ENCODE results near the gene NYAP2. TPM values are rescaled to one million over a fixed set of nuclear protein-coding genes. Genes with fewer than 3 reads are reported as not detected.

NYAP2 gene
- total and polyA plus RNA-seq, 10 of the 15 experiments (the other 5 are each of a cell fraction or from before 2014, with no cell fraction given) = 0.03 TPM; not detected in 9

- TF ChIP-seq ZBTB33 (IDR thresholded peaks at IDR 0.05) = no peak
- no peak for TF ChIP-seq SREBF2 (IDR thresholded peaks at IDR 0.05; ENCODE audit: low read length)
- TF ChIP-seq PBX3 (IDR thresholded peaks at IDR 0.05; ENCODE audit: insufficient replicate concordance, low read depth, low read length) = no peak
- no peak for TF ChIP-seq SUZ12 (IDR thresholded peaks at IDR 0.05; ENCODE audit: unreplicated experiment)
- TF ChIP-seq ZZZ3 (IDR thresholded peaks at IDR 0.05; ENCODE audit: control insufficient read depth, insufficient read length, low read depth) = no peak
- no peak for TF ChIP-seq MXI1 (IDR thresholded peaks at IDR 0.05; ENCODE audit: low read depth, low read length)
- no peak for TF ChIP-seq BACH1 (IDR thresholded peaks at IDR 0.05; ENCODE audit: borderline replicate concordance)
- TF ChIP-seq SMARCA5 (IDR thresholded peaks at IDR 0.05) = no peak
- no peak for TF ChIP-seq WRNIP1 (IDR thresholded peaks at IDR 0.05; ENCODE audit: borderline replicate concordance, low read depth, low read length)
Measured at GRCh38 chr2:225532096-225532495, 132.6 kb downstream of the NYAP2 start (continued).

DNA sequence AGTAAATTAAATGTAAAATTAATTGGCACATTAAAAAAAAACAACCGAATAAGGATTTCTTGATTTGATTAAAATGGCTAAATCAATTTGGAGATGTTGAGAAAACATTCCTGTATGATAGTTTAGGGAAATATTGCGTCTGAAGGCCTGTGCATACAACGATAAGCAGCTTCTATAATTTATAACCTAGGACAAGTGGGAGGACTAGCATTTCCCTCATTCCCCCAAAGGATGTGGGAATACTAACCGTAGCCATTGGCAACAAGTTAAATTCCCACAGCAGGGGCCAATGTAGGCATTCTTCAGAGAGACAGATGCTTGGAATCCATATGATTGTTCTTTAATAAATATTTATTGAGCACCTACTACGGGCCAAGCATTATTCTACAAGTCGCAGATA is 134.5 kb downstream of the NYAP2 start:
- ChIA-PET RAD21 (ENCODE audit: unreplicated experiment) (no interaction called here), CTCF (no interaction called here), SMC1A (ENCODE audit: uncharacterized antibody, unreplicated experiment) (no interaction called here), POLR2A (no interaction called here)
- H3K4me1 ChIP-seq (ENCODE audit: control insufficient read depth, insufficient read depth, low read length) = no peaks in the 10 kb centered on the region
- H4K20me1 ChIP-seq (ENCODE audit: control insufficient read depth, insufficient read depth) = no peaks in the 10 kb centered on the region
- no peaks in the 10 kb centered on the region for H3K79me2 ChIP-seq (ENCODE audit: control insufficient read depth, insufficient read depth, low read length)
- no peak overlapping the region for H3K27ac ChIP-seq (ENCODE audit: control insufficient read depth, insufficient read depth)
- H3K9me3 ChIP-seq (replicated peaks; ENCODE audit: control insufficient read depth, insufficient read depth, low read length) = no peaks in the 10 kb centered on the region
- no TSS peak for BruUV-seq (replicated peaks)
- ATAC-seq (no peak), FAIRE-seq (no peak), DNase-seq (ENCODE audit: low read depth, low spot score) (no peak)
- H3K4me2 ChIP-seq (ENCODE audit: control insufficient read depth, insufficient read depth) = no peak overlapping the region
- intact Hi-C loops (cut with micrococcal nuclease; ENCODE audit: unreplicated experiment) = no loop called here
- H3K4me3 ChIP-seq = no peak overlapping the region
- TF ChIP-seq JUND (IDR thresholded peaks at IDR 0.05; ENCODE audit: low read depth, low read length) = no peak
- TF ChIP-seq RELB (IDR thresholded peaks at IDR 0.05; ENCODE audit: low read depth) = no peak
- TF ChIP-seq KAT2A (conservative IDR thresholded peaks at IDR 0.05; ENCODE audit: control insufficient read depth, low read depth, low read length) = no peak
- no peak for TF ChIP-seq MXI1 (IDR thresholded peaks at IDR 0.05; ENCODE audit: low read depth, low read length)
- no peak for TF ChIP-seq SMC3 (IDR thresholded peaks at IDR 0.05; ENCODE audit: borderline replicate concordance, low read length)
- in situ Hi-C loops (cut with MboI) = no loop called here
- no peak overlapping the region for H2AFZ ChIP-seq (ENCODE audit: control insufficient read depth, low read depth, low read length)
- WGBS (ENCODE audit: insufficient coverage, insufficient replicate concordance, low lambda C conversion rate, missing lambda C conversion rate) = 9% methylated on average over 6 of the region's 6 CpGs
- H3K36me3 ChIP-seq (ENCODE audit: control insufficient read depth in 2 of 2, insufficient read depth in 2 of 2, low read length in 1 of 2) = no peaks in the 10 kb centered on the region
- no peak overlapping the region for H3K9ac ChIP-seq (ENCODE audit: control insufficient read depth, insufficient read depth, low read length)
- no peaks in the 10 kb centered on the region for H3K27me3 ChIP-seq (replicated peaks in 1 of 2; ENCODE audit: control insufficient read depth in 2 of 2, insufficient read depth in 2 of 2, low read length in 1 of 2)

Measured in GM12878 (cell line).